WTC11 (cell line): ENCODE results near the gene NTF3. TPM values are rescaled to one million over a fixed set of nuclear protein-coding genes. Genes with fewer than 3 reads are reported as not detected.

Experiments
- ATAC-seq: fragments of 200-7000 bp; cut with Tn5 transposase; 2 replicates; pipeline ENCODE4 v1.10.0; 2021; ENCODE audit warnings: mild to moderate bottlenecking, moderate library complexity
- CTCF ChIA-PET: fragments of 300-600 bp; sonication (Branson Sonifier 250); formaldehyde crosslinking; loops from one replicate; lab custom pipeline; 2021; ENCODE audit warnings: antibody characterized with exemption; lab: Charles Lee
- POLR2A ChIA-PET: fragments of 350-600 bp; sonication (Branson Sonifier 250); formaldehyde crosslinking; loops from one replicate; lab custom pipeline; 2021; ENCODE audit warnings: antibody characterized with exemption; lab: Charles Lee
- DNase-seq: peaks from one replicate; pipeline ENCODE4 v3.0.0; 2021; ENCODE audit warnings: low spot score
- H3K27ac Mint-ChIP-seq: 2 replicates; pipeline ENCODE4 v1.8.0; 2021; ENCODE audit warnings: mixed read lengths
- H3K27me3 Mint-ChIP-seq: 2 replicates; pipeline ENCODE4 v1.8.0; 2021; ENCODE audit warnings: low read depth, mild to moderate bottlenecking, moderate library complexity, mixed read lengths
- H3K36me3 Mint-ChIP-seq: 2 replicates; pipeline ENCODE4 v1.8.0; 2021; ENCODE audit warnings: mixed read lengths
- H3K4me1 Mint-ChIP-seq: 2 replicates; pipeline ENCODE4 v1.8.0; 2022; ENCODE audit warnings: mixed read lengths
- H3K4me3 Mint-ChIP-seq: 2 replicates; pipeline ENCODE4 v1.8.0; 2021; ENCODE audit warnings: mild to moderate bottlenecking, moderate library complexity, mixed read lengths
- H3K9me3 Mint-ChIP-seq: 2 replicates; pipeline ENCODE4 v1.8.0; 2021; ENCODE audit warnings: mixed read lengths
- CDX4 ChIP-seq: fragments of 250-450 bp; sonication (Bioruptor Pico); IDR thresholded peaks from 2 replicates; pipeline ENCODE4 v1.9.0; 2021; ENCODE audit warnings: moderate library complexity, mild to moderate bottlenecking, inconsistent platforms, borderline replicate concordance
- CREB1 ChIP-seq: sonication (generic); formaldehyde crosslinking; IDR thresholded peaks from 2 replicates; pipeline ENCODE4 v1.8.0; 2023; ENCODE audit warnings: mild to moderate bottlenecking, missing genetic modification reagents
- CTCF ChIP-seq: fragments of 200-600 bp; IDR thresholded peaks from 2 replicates; pipeline ENCODE4 v1.8.0; 2022; ENCODE audit warnings: antibody characterized with exemption
- E2F1 ChIP-seq: sonication (generic); formaldehyde crosslinking; IDR thresholded peaks from 2 replicates; pipeline ENCODE4 v1.8.0; 2022; ENCODE audit warnings: mild to moderate bottlenecking, missing genetic modification reagents
- FOXP4 ChIP-seq: sonication (generic); formaldehyde crosslinking; IDR thresholded peaks from 2 replicates; pipeline ENCODE4 v1.8.0; 2022; ENCODE audit warnings: mild to moderate bottlenecking, missing genetic modification reagents
- NR1H2 ChIP-seq: sonication (generic); formaldehyde crosslinking; IDR thresholded peaks from 2 replicates; pipeline ENCODE4 v1.9.0; 2021; ENCODE audit warnings: mild to moderate bottlenecking, moderate library complexity, missing genetic modification reagents
- RELA ChIP-seq: sonication (generic); formaldehyde crosslinking; IDR thresholded peaks from 2 replicates; pipeline ENCODE4 v1.8.1; 2022; ENCODE audit warnings: missing genetic modification reagents, mild to moderate bottlenecking, borderline replicate concordance
- TEAD1 ChIP-seq: sonication (generic); formaldehyde crosslinking; IDR thresholded peaks from 2 replicates; pipeline ENCODE4 v1.8.0; 2022; ENCODE audit warnings: mild to moderate bottlenecking, missing genetic modification reagents
- USF2 ChIP-seq: sonication (generic); formaldehyde crosslinking; IDR thresholded peaks from 2 replicates; pipeline ENCODE4 v1.8.1; 2023; ENCODE audit warnings: mild to moderate bottlenecking, missing genetic modification reagents, moderate library complexity
- ZNF263 ChIP-seq: sonication (generic); formaldehyde crosslinking; IDR thresholded peaks from 2 replicates; pipeline ENCODE4 v1.8.1; 2022; ENCODE audit warnings: low read depth, mild to moderate bottlenecking, moderate library complexity, missing genetic modification reagents
- ZNF423 ChIP-seq: fragments of 250-450 bp; sonication (Bioruptor Pico); IDR thresholded peaks from 2 replicates; pipeline ENCODE4 v2.1.2; 2022; ENCODE audit warnings: mild to moderate bottlenecking, moderate library complexity
- total RNA-seq: library from RNA; stranded (reverse); gene quantifications from 3 replicates; pipeline ENCODE4 v1.2.3, GENCODE V29; 2021
- TF ChIP-seq, protein P1 (sequence below): fragments of 250-450 bp; sonication (Bioruptor Pico); conservative IDR thresholded peaks from 2 replicates; pipeline ENCODE4 v1.9.0; 2021; ENCODE audit warnings: mild to moderate bottlenecking
- TF ChIP-seq, protein P2 (sequence below): sonication (generic); formaldehyde crosslinking; conservative IDR thresholded peaks from 2 replicates; pipeline ENCODE4 v1.8.1; 2023; ENCODE audit warnings: mild to moderate bottlenecking, low read depth, missing genetic modification reagents, moderate library complexity
- TF ChIP-seq, protein P3 (sequence below): sonication (generic); formaldehyde crosslinking; IDR thresholded peaks from 2 replicates; pipeline ENCODE4 v1.8.1; 2022; ENCODE audit warnings: missing genetic modification reagents, borderline replicate concordance

The NTF3 gene
- total RNA-seq, 1 experiment from 2014 or later, result 1.3 TPM

- H3K27me3 Mint-ChIP-seq, result no peaks in the 10 kb centered on the region; the same call in 1 of the 2 replicates
- peak; percentile 42 for ATAC-seq
- no peak overlapping the region for H3K4me3 Mint-ChIP-seq
- no peak for DNase-seq
- H3K9me3 Mint-ChIP-seq, result no peaks in the 10 kb centered on the region
- POLR2A ChIA-PET, result no interaction called here
- no peak overlapping the region for H3K27ac Mint-ChIP-seq
- no peak for TF ChIP-seq TEAD1
- TF ChIP-seq, protein P1, sequence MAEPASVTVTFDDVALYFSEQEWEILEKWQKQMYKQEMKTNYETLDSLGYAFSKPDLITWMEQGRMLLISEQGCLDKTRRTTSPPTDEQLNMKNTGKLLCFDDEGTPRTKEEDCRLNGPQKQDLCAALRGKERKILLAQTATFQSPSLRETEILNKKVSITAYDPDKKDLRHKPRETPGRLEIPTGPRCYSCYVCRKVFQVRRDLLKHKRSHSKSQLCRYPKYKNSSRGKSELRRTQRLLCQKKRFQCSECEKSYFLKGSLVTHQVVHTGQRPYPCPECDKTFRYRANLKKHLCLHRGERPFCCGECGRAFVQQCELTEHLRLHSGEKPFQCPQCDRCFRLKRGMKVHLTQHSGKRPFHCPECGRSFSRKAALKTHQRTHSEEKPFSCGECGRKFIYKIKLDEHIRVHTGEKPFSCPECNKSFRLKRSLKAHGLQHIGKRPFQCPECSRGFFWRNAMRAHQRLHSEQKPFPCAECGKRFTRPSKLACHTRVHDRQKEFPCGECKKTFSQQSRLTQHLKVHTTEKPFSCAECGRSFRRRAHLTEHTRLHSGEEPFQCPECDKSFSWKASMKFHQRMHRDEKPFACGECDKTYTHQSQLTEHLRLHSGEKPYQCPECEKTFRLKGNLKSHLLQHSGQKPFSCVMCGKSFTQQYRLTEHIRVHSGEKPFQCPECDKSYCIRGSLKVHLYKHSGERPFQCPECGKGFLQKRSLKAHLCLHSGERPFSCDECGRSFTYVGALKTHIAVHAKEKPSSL (CRISPR knock-in tag), result no peak
- no peak for TF ChIP-seq FOXP4
- TF ChIP-seq NR1H2 (CRISPR knock-in tag), result no peak
- TF ChIP-seq USF2 (CRISPR knock-in tag), result no peak
- TF ChIP-seq E2F1 (CRISPR knock-in tag), result no peak
- TF ChIP-seq, protein P2, sequence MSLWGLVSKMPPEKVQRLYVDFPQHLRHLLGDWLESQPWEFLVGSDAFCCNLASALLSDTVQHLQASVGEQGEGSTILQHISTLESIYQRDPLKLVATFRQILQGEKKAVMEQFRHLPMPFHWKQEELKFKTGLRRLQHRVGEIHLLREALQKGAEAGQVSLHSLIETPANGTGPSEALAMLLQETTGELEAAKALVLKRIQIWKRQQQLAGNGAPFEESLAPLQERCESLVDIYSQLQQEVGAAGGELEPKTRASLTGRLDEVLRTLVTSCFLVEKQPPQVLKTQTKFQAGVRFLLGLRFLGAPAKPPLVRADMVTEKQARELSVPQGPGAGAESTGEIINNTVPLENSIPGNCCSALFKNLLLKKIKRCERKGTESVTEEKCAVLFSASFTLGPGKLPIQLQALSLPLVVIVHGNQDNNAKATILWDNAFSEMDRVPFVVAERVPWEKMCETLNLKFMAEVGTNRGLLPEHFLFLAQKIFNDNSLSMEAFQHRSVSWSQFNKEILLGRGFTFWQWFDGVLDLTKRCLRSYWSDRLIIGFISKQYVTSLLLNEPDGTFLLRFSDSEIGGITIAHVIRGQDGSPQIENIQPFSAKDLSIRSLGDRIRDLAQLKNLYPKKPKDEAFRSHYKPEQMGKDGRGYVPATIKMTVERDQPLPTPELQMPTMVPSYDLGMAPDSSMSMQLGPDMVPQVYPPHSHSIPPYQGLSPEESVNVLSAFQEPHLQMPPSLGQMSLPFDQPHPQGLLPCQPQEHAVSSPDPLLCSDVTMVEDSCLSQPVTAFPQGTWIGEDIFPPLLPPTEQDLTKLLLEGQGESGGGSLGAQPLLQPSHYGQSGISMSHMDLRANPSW, result no peak
- TF ChIP-seq CTCF, result no peak
- TF ChIP-seq CREB1 (CRISPR knock-in tag), result no peak
- no peak for TF ChIP-seq RELA (CRISPR knock-in tag)
- H3K4me1 Mint-ChIP-seq, result peaks cover 44% of the 10 kb centered on the region
- CTCF ChIA-PET, result interaction anchor here (1.5 kb wide), 1 partner anchor 87 kb away, joined by 5 read pairs; no protein-coding TSS in a partner anchor
- H3K36me3 Mint-ChIP-seq, result no peaks in the 10 kb centered on the region
These were observed 84.7 kb downstream of the NTF3 start for GRCh38 chr12:5516371-5517241.

DNA sequence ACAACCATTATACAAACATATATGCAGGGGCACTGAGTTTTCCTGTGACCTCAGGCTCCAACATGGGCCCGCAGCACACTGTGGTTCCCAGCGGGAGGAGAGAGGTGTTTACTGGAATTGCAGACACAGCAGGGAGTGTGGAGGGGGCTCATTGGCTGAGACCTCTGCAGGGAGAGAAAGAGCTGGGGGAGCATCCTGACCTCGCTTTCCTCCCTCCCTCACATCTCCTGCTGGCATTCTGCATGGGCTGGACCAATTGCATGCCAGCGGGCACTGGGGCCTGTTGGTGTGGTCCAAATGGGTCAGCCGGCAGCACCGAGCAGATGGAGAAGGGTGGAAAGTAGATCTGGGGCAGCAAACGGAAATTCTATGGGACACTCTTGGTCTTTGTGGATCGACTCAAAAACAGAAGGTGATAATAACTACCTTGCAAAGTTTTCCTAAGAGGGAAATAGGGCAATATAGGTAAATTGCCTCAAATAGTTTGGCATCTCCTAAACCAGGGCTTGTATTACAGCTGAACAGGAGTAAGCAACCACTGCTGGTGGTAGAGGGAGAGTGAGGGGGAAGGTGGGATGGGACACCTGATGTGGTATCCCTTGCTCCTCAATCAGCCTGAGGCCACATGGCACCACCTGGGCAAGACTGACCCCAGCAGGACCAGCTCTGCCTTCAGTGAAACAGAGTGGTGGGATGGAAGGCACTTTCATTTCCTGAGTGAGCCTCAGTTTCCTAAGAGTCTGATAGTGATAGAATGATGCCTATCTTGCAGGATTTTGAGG is 86.9 kb downstream of the NTF3 start:
- CTCF ChIA-PET, result interaction anchor here (2.3 kb wide), 1 partner anchor 130 kb away, joined by 8 read pairs; no protein-coding TSS in a partner anchor
- POLR2A ChIA-PET, result no interaction called here
- no peaks in the 10 kb centered on the region for H3K36me3 Mint-ChIP-seq
- no peak overlapping the region for H3K27ac Mint-ChIP-seq
- no peak overlapping the region for H3K4me3 Mint-ChIP-seq
- DNase-seq (peak; percentile 56), ATAC-seq (peak; percentile 74)
- TF ChIP-seq ZNF263 (CRISPR knock-in tag) (no peak), ZNF423 (CRISPR knock-in tag) (peak; percentile 74), CDX4 (CRISPR knock-in tag) (no peak)
- TF ChIP-seq, protein P3, sequence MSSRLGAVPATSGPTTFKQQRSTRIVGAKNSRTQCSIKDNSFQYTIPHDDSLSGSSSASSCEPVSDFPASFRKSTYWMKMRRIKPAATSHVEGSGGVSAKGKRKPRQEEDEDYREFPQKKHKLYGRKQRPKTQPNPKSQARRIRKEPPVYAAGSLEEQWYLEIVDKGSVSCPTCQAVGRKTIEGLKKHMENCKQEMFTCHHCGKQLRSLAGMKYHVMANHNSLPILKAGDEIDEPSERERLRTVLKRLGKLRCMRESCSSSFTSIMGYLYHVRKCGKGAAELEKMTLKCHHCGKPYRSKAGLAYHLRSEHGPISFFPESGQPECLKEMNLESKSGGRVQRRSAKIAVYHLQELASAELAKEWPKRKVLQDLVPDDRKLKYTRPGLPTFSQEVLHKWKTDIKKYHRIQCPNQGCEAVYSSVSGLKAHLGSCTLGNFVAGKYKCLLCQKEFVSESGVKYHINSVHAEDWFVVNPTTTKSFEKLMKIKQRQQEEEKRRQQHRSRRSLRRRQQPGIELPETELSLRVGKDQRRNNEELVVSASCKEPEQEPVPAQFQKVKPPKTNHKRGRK (CRISPR knock-in tag), result no peak
- H3K27me3 Mint-ChIP-seq, result no peaks in the 10 kb centered on the region; the same call in 1 of the 2 replicates
- peaks cover 30% of the 10 kb centered on the region for H3K4me1 Mint-ChIP-seq
- no peaks in the 10 kb centered on the region for H3K9me3 Mint-ChIP-seq
